GM21576 (cell line): ENCODE data around the gene KLF17.

Experiments
- ATAC-seq: cut with Tn5 transposase; IDR thresholded peaks from one replicate; pipeline ENCODE4 v1.9.1; 2021; ENCODE audit warnings: mild to moderate bottlenecking, moderate library complexity; ENCODE audit not compliant: unreplicated experiment

Gene KLF17

GRCh38 chr1:44118682-44119081 is at the start of gene KLF17:
Gene KLF17, plus strand, starts transcription at chr1:44118821. Its CDS starts 87 bp downstream, at chr1:44118908.
- ATAC-seq = no peak

- ATAC-seq = no peak
Observed at GRCh38 chr1:44071461-44071860, 47.2 kb upstream of the KLF17 start.

- no peak for ATAC-seq
Observed at GRCh38 chr1:44072204-44072603, 46.4 kb upstream of the KLF17 start.

- no peak for ATAC-seq
Observed at GRCh38 chr1:44072821-44073220, 45.8 kb upstream of the KLF17 start.

GRCh38 chr1:44073528-44073927 is 45.1 kb upstream of the KLF17 start:
- no peak for ATAC-seq

- no peak for ATAC-seq
Observed at GRCh38 chr1:44074415-44074814, 44.2 kb upstream of the KLF17 start.

- no peak for ATAC-seq
Observed at GRCh38 chr1:44076066-44076465, 42.6 kb upstream of the KLF17 start.

- ATAC-seq = no peak
Observed at GRCh38 chr1:44077421-44077820, 41.2 kb upstream of the KLF17 start.

GRCh38 chr1:44078104-44078503 is 40.5 kb upstream of the KLF17 start:
- no peak for ATAC-seq

- no peak for ATAC-seq
Observed at GRCh38 chr1:44079566-44079965, 39.1 kb upstream of the KLF17 start.

- no peak for ATAC-seq
Observed at GRCh38 chr1:44084998-44085675, 33.5 kb upstream of the KLF17 start.

- ATAC-seq = no peak
Observed at GRCh38 chr1:44086692-44087474, 31.7 kb upstream of the KLF17 start.

- no peak for ATAC-seq
Observed at GRCh38 chr1:44089371-44090048, 29.1 kb upstream of the KLF17 start.

GRCh38 chr1:44090429-44091252 is 28.0 kb upstream of the KLF17 start:
- ATAC-seq = no peak

- ATAC-seq = no peak
Observed at GRCh38 chr1:44094047-44094446, 24.6 kb upstream of the KLF17 start.

GRCh38 chr1:44100183-44100868 is 18.3 kb upstream of the KLF17 start:
- ATAC-seq = no peak

GRCh38 chr1:44101328-44101727 is 17.3 kb upstream of the KLF17 start:
- ATAC-seq = no peak

- no peak for ATAC-seq
Observed at GRCh38 chr1:44103270-44104131, 15.1 kb upstream of the KLF17 start.

GRCh38 chr1:44105810-44106209 is 12.8 kb upstream of the KLF17 start:
- ATAC-seq = no peak
